Activated CD8-positive, alpha-beta T cell treated with anti-CD3 and anti-CD28 coated beads, Interleukin-2, amount 10 ng/mL, durations not matched to agents 7 days and 5 days (primary cell): ENCODE results near the gene BIRC6. TPM values are rescaled to one million over a fixed set of nuclear protein-coding genes. Genes with fewer than 3 reads are reported as not detected.

ENCODE experiments used
- ATAC-seq: fragments of 150-1000 bp; cut with Tn5 transposase; one replicate; pipeline ENCODE4 v1.10.0; 2021; ENCODE audit warnings: moderate library complexity
- CTCF ChIA-PET: fragments of 350-600 bp; sonication (Branson Sonifier 250); formaldehyde crosslinking; loops from one replicate; lab custom pipeline; 2021; ENCODE audit warnings: antibody characterized with exemption; lab: Charles Lee
- POLR2A ChIA-PET: fragments of 350-600 bp; sonication (Branson Sonifier 250); formaldehyde crosslinking; loops from one replicate; lab custom pipeline; 2021; ENCODE audit warnings: antibody characterized with exemption; lab: Charles Lee
- DNase-seq: peaks from one replicate; pipeline ENCODE4 v3.0.0-alpha.2; 2020
- H3K27ac Mint-ChIP-seq: one replicate; pipeline ENCODE4 v1.8.0; 2021; ENCODE audit warnings: mild to moderate bottlenecking, mixed read lengths
- H3K27me3 Mint-ChIP-seq: one replicate; pipeline ENCODE4 v1.8.0; 2021; ENCODE audit warnings: low read depth, mixed read lengths
- H3K36me3 Mint-ChIP-seq: one replicate; pipeline ENCODE4 v1.8.0; 2021; ENCODE audit warnings: low read depth, mixed read lengths
- H3K4me1 Mint-ChIP-seq: one replicate; pipeline ENCODE4 v1.8.0; 2021; ENCODE audit warnings: low read depth, mixed read lengths
- H3K4me3 Mint-ChIP-seq: one replicate; pipeline ENCODE4 v1.8.0; 2021; ENCODE audit warnings: mild to moderate bottlenecking, mixed read lengths
- H3K9me3 Mint-ChIP-seq: one replicate; pipeline ENCODE4 v1.8.0; 2022; ENCODE audit warnings: mixed read lengths; ENCODE audit not compliant: insufficient read depth
- microRNA-seq: library from miRNA; unstranded; fragments of <30 nt; microRNA quantifications from one replicate; pipeline ENCODE4 v1.2.0, GENCODE V29; 2022
- total RNA-seq, 2 experiments: library from RNA; stranded (reverse); gene quantifications; one replicate each; pipeline ENCODE4 v1.2.3, GENCODE V29; 2021

Gene BIRC6
- total RNA-seq, 2 experiments from 2014 or later, result 105 to 106 TPM

DNA sequence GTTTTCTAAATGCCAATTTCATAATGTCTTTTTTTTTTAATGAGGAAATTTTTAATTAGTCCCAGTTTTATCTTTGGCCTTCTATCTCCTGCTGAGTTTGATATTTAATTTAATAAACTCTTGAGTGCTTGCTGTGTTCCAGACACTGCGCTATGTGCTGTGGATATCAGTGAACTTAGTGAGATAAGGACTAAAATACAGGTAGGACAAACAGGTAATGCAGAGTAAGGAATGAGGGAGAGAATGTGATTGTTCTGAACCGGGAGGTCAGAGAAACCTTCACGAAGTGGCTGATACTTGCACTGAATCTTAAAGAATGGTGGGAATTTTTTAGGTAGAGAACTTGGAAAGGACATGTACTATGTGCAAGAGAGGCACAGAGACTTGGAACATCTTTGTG is 299.2 kb downstream of the BIRC6 start:
- Mint-ChIP-seq H3K36me3 (peaks cover 43% of the 10 kb centered on the region), H3K27me3 (no peaks in the 10 kb centered on the region), H3K27ac (no peak overlapping the region), H3K9me3 (no peaks in the 10 kb centered on the region), H3K4me3 (no peak overlapping the region), H3K4me1 (no peaks in the 10 kb centered on the region)
- ATAC-seq (no peak), DNase-seq (no peak)
- CTCF ChIA-PET, result no interaction called here
- POLR2A ChIA-PET, result interaction anchor here (0.7 kb wide), 1 partner anchor 816 kb away, joined by 3 read pairs; no protein-coding TSS in a partner anchor

- no peaks in the 10 kb centered on the region for H3K9me3 Mint-ChIP-seq
- POLR2A ChIA-PET, result no interaction called here
- H3K4me1 Mint-ChIP-seq, result no peaks in the 10 kb centered on the region
- DNase-seq, result no peak
- no peak for ATAC-seq
- H3K4me3 Mint-ChIP-seq, result no peak overlapping the region
- no peak overlapping the region for H3K27ac Mint-ChIP-seq
- no peaks in the 10 kb centered on the region for H3K27me3 Mint-ChIP-seq
- peaks cover 41% of the 10 kb centered on the region for H3K36me3 Mint-ChIP-seq
- CTCF ChIA-PET, result no interaction called here
These were observed 307.0 kb downstream of the BIRC6 start for GRCh38 chr2:32663864-32664263.

DNA sequence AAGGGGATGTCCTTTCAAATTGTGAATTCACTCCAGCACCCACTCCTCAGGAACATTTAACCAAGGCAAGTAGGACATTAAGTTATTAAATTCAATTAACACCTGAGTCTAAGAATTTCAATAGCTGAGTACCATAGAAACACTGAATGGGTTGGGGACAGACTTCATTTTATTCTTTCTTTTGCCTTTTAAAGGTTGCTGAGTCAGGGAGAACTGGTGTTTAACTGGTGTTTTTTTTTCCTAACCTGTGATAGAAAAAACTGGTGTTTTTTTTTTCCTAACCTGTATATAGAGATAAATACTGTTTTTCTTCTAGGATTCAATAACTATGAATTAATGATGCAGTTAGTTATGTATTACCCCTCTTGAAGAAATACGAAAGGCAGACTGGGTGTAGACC is 309.9 kb downstream of the BIRC6 start:
- ATAC-seq (no peak), DNase-seq (no peak)
- Mint-ChIP-seq H3K4me1 (no peaks in the 10 kb centered on the region), H3K36me3 (peaks cover 23% of the 10 kb centered on the region), H3K4me3 (no peak overlapping the region), H3K9me3 (no peaks in the 10 kb centered on the region), H3K27me3 (no peaks in the 10 kb centered on the region), H3K27ac (no peak overlapping the region)
- ChIA-PET CTCF (interaction anchor here (0.7 kb wide), 1 partner anchor 76 kb away, joined by 4 read pairs; no protein-coding TSS in a partner anchor), POLR2A (no interaction called here)

- Mint-ChIP-seq H3K27ac (no peak overlapping the region), H3K9me3 (no peaks in the 10 kb centered on the region), H3K4me3 (no peak overlapping the region), H3K36me3 (peaks cover 21% of the 10 kb centered on the region), H3K4me1 (no peaks in the 10 kb centered on the region), H3K27me3 (no peaks in the 10 kb centered on the region)
- ChIA-PET POLR2A (no interaction called here), CTCF (no interaction called here)
- no peak for DNase-seq
- ATAC-seq, result no peak
These were observed 311.4 kb downstream of the BIRC6 start for GRCh38 chr2:32668254-32668653.

Small RNA genes within 50 kb of the gene (microRNA-seq; reads per million reads assigned to microRNA genes)
- gene MIR4765 (not detected), gene MIR558 (not detected)

Other genes starting within 250 kb of the BIRC6 start
- gene SLC30A6, start 191.2 kb upstream of the BIRC6 start, total RNA-seq, result 10 to 100 TPM; 22.3 TPM
- not detected for gene NLRC4, start 92.1 kb upstream of the BIRC6 start, total RNA-seq
- 10 to 100 TPM; 26.5 to 29.2 TPM for gene YIPF4, start 79.1 kb upstream of the BIRC6 start, total RNA-seq